Fibroblast of lung (primary cell): Measurements from ENCODE around the gene ARHGEF11. TPM values are rescaled to one million over a fixed set of nuclear protein-coding genes. Genes with fewer than 3 reads are reported as not detected.

Experiments
- DNase-seq, 2 donors: peaks; one replicate each; pipeline versions ENCODE4 v3.0.0 to v3.0.0-alpha.2; 2010; ENCODE audit warnings: low read depth in 2 of 2
- H2AFZ ChIP-seq: 2 replicates; pipeline ENCODE4 v1.5.1; 2012; ENCODE audit warnings: low read length, control low read depth, inconsistent platforms
- H3K27ac ChIP-seq: 2 replicates; pipeline ENCODE4 v1.5.1; 2011; ENCODE audit warnings: low read length, control low read depth; ENCODE audit not compliant: insufficient read depth
- H3K27me3 ChIP-seq: 2 replicates; pipeline ENCODE4 v1.5.1; 2011; ENCODE audit warnings: mild to moderate bottlenecking, low read length; ENCODE audit not compliant: control insufficient read depth, insufficient read depth
- H3K36me3 ChIP-seq: 2 replicates; pipeline ENCODE4 v1.5.1; 2011; ENCODE audit warnings: low read length; ENCODE audit not compliant: control insufficient read depth, insufficient read depth
- H3K4me1 ChIP-seq: 2 replicates; pipeline ENCODE4 v1.5.1; 2011; ENCODE audit warnings: low read length; ENCODE audit not compliant: control insufficient read depth, insufficient read depth; ENCODE audit errors: extremely low read depth
- H3K4me2 ChIP-seq: 2 replicates; pipeline ENCODE4 v1.5.1; 2011; ENCODE audit warnings: low read length, control low read depth; ENCODE audit not compliant: insufficient read depth; ENCODE audit errors: extremely low read depth
- H3K4me3 ChIP-seq, 4 experiments: fragments of 200-600 bp in 1 of 4; sonication (generic) in 1 of 4; replicated peaks in 1 of 4; 2 replicates each; pipeline ENCODE4 v1.5.1; 2011 to 2016; ENCODE audit warnings: low read length in 4 of 4, low read depth in 3 of 4, mild to moderate bottlenecking in 3 of 4, control low read depth in 2 of 4, inconsistent platforms in 1 of 4, mixed read lengths in 1 of 4; ENCODE audit not compliant: insufficient read depth in 1 of 4; ENCODE audit errors: control extremely low read depth in 1 of 4
- H3K79me2 ChIP-seq: 2 replicates; pipeline ENCODE4 v1.5.1; 2012; ENCODE audit warnings: mild to moderate bottlenecking, low read length, inconsistent platforms; ENCODE audit not compliant: control insufficient read depth, insufficient read depth
- H3K9ac ChIP-seq: 2 replicates; pipeline ENCODE4 v1.5.1; 2011; ENCODE audit warnings: mild to moderate bottlenecking, low read length, control low read depth; ENCODE audit not compliant: insufficient read depth
- H3K9me3 ChIP-seq: 2 replicates; pipeline ENCODE4 v1.5.1; 2012; ENCODE audit warnings: low read depth, low read length; ENCODE audit not compliant: control insufficient read depth, insufficient read depth
- H4K20me1 ChIP-seq: 2 replicates; pipeline ENCODE4 v1.5.1; 2011; ENCODE audit warnings: low read length; ENCODE audit not compliant: control insufficient read depth, insufficient read depth; ENCODE audit errors: extremely low read depth
- CTCF ChIP-seq, 2 donors: IDR thresholded peaks in 1 of 2; conservative IDR thresholded peaks in 1 of 2; 1 replicate in 1 of 2; 2 replicates in 1 of 2; pipeline ENCODE4 v1.5.1; 2011 to 2012; ENCODE audit warnings: low read length in 2 of 2, control low read depth in 1 of 2, inconsistent platforms in 1 of 2, low read depth in 1 of 2, mild to moderate bottlenecking in 1 of 2
- EZH2 ChIP-seq: IDR thresholded peaks from 2 replicates; pipeline ENCODE4 v1.5.1; 2012; ENCODE audit warnings: low read length, control low read depth, mild to moderate bottlenecking; ENCODE audit errors: missing control alignments
- polyA plus RNA-seq, 2 donors: library from polyadenylated mRNA; depleted of rRNA in 1 of 2; stranded (reverse) in 1 of 2; unstranded in 1 of 2; fragments of >200 nt; gene quantifications; 2 replicates each; pipeline ENCODE4 v1.2.1, GENCODE V29; 2011 to 2012; ENCODE audit warnings: missing spikeins in 1 of 2
- total RNA-seq: library from RNA; depleted of rRNA; stranded (reverse); fragments of >200 nt; gene quantifications from 2 replicates; pipeline ENCODE4 v1.2.1, GENCODE V29; 2014

The ARHGEF11 gene
- total and polyA plus RNA-seq, 2 donors (not counting 1 experiment from before 2014, with no cell fraction given): 12.8 to 29.1 TPM

GRCh38 chr1:157006676-157007075, 38.9 kb downstream of the ARHGEF11 start:
- Histone ChIP-seq H3K4me3 (no peak overlapping the region), H3K4me2 (no peak overlapping the region), H3K79me2 (peaks cover 3% of the 10 kb centered on the region), H3K27ac (no peak overlapping the region), H2AFZ (no peak overlapping the region), H3K36me3 (no peaks in the 10 kb centered on the region), H3K9ac (no peak overlapping the region), H4K20me1 (no peaks in the 10 kb centered on the region), H3K9me3 (no peaks in the 10 kb centered on the region), H3K27me3 (no peaks in the 10 kb centered on the region), H3K4me1 (peaks cover 6% of the 10 kb centered on the region)
- DNase-seq: no peak
- no peak for TF ChIP-seq CTCF (conservative IDR thresholded peaks at IDR 0.05 in 1 of 2, IDR thresholded peaks at IDR 0.05 in 1 of 2; ENCODE audit: low read depth in 1 of 2, low read length in 2 of 2)
- TF ChIP-seq EZH2: no peak

- Histone ChIP-seq H3K27me3 (no peaks in the 10 kb centered on the region), H3K9ac (no peak overlapping the region), H3K79me2 (peaks cover 3% of the 10 kb centered on the region), H4K20me1 (no peaks in the 10 kb centered on the region), H3K27ac (no peak overlapping the region), H3K9me3 (no peaks in the 10 kb centered on the region), H3K4me1 (peaks cover 6% of the 10 kb centered on the region), H3K4me2 (no peak overlapping the region), H2AFZ (no peak overlapping the region), H3K4me3 (no peak overlapping the region), H3K36me3 (no peaks in the 10 kb centered on the region)
- DNase-seq: no peak
- TF ChIP-seq EZH2 (no peak), CTCF (conservative IDR thresholded peaks at IDR 0.05 in 1 of 2, IDR thresholded peaks at IDR 0.05 in 1 of 2; ENCODE audit: low read depth in 1 of 2, low read length in 2 of 2) (no peak)
Measured at GRCh38 chr1:157005965-157006364, 39.6 kb downstream of the ARHGEF11 start.

- H3K4me1 ChIP-seq: peaks cover 6% of the 10 kb centered on the region
- no peaks in the 10 kb centered on the region for H3K9me3 ChIP-seq
- no peak overlapping the region for H3K9ac ChIP-seq
- H3K4me3 ChIP-seq: no peak overlapping the region
- no peaks in the 10 kb centered on the region for H3K36me3 ChIP-seq
- no peak for TF ChIP-seq EZH2
- TF ChIP-seq CTCF (conservative IDR thresholded peaks at IDR 0.05 in 1 of 2, IDR thresholded peaks at IDR 0.05 in 1 of 2; ENCODE audit: low read depth in 1 of 2, low read length in 2 of 2): no peak
- no peaks in the 10 kb centered on the region for H3K27me3 ChIP-seq
- H3K4me2 ChIP-seq: no peak overlapping the region
- H4K20me1 ChIP-seq: no peaks in the 10 kb centered on the region
- no peak overlapping the region for H3K27ac ChIP-seq
- no peak for DNase-seq
- H3K79me2 ChIP-seq: peaks cover 3% of the 10 kb centered on the region
- H2AFZ ChIP-seq: no peak overlapping the region
Measured at GRCh38 chr1:157004806-157005205, 40.7 kb downstream of the ARHGEF11 start.
